H9 (cell line): ENCODE measurements around the gene TMEM98. TPM values are rescaled to one million over a fixed set of nuclear protein-coding genes. Genes with fewer than 3 reads are reported as not detected.

Experiments used
- DNase-seq: peaks from one replicate; pipeline ENCODE4 v3.0.0-alpha.2; 2017
- H2AFZ ChIP-seq: one replicate; pipeline ENCODE4 v1.6.1; 2013; ENCODE audit warnings: mild to moderate bottlenecking, low read length, control low read depth, moderate library complexity
- H2AK5ac ChIP-seq: 2 replicates; pipeline ENCODE4 v1.6.1; 2013; ENCODE audit warnings: low read length, control low read depth, mixed read lengths; ENCODE audit not compliant: insufficient read length
- H2BK120ac ChIP-seq: one replicate; pipeline ENCODE4 v1.6.1; 2013; ENCODE audit warnings: low read depth, mild to moderate bottlenecking, low read length, control low read depth, inconsistent platforms; ENCODE audit not compliant: poor library complexity, severe bottlenecking
- H2BK12ac ChIP-seq: 2 replicates; pipeline ENCODE4 v1.6.1; 2013; ENCODE audit warnings: low read length, control low read depth, mixed read lengths, low read depth; ENCODE audit not compliant: insufficient read length
- H2BK15ac ChIP-seq: 2 replicates; pipeline ENCODE4 v1.6.1; 2013; ENCODE audit warnings: low read depth, low read length, control low read depth
- H2BK20ac ChIP-seq: one replicate; pipeline ENCODE4 v1.6.1; 2013; ENCODE audit warnings: low read depth, mild to moderate bottlenecking, low read length, control low read depth, inconsistent platforms; ENCODE audit not compliant: poor library complexity, severe bottlenecking
- H2BK5ac ChIP-seq: 2 replicates; pipeline ENCODE4 v1.6.1; 2013; ENCODE audit warnings: low read length, control low read depth, mixed read lengths; ENCODE audit not compliant: insufficient read length
- H3K14ac ChIP-seq: 2 replicates; pipeline ENCODE4 v1.6.1; 2013; ENCODE audit warnings: low read length, control low read depth; ENCODE audit not compliant: insufficient read depth
- H3K18ac ChIP-seq: 2 replicates; pipeline ENCODE4 v1.6.1; 2013; ENCODE audit warnings: low read depth, mild to moderate bottlenecking, mixed read lengths, low read length, control low read depth; ENCODE audit not compliant: insufficient read length
- H3K23ac ChIP-seq: 2 replicates; pipeline ENCODE4 v1.6.1; 2013; ENCODE audit warnings: low read length, control low read depth, mixed read lengths, low read depth; ENCODE audit not compliant: insufficient read length
- H3K23me2 ChIP-seq: 2 replicates; pipeline ENCODE4 v1.6.1; 2013; ENCODE audit warnings: low read depth, mild to moderate bottlenecking, mixed read lengths, low read length, control low read depth; ENCODE audit not compliant: insufficient read length, poor library complexity, severe bottlenecking
- H3K27ac ChIP-seq: 2 replicates; pipeline ENCODE4 v1.5.1; 2013; ENCODE audit warnings: low read length, control low read depth, mixed read lengths, low read depth; ENCODE audit not compliant: insufficient read length
- H3K27me3 ChIP-seq: 2 replicates; pipeline ENCODE4 v1.6.1; 2013; ENCODE audit warnings: low read length, control low read depth, inconsistent platforms; ENCODE audit not compliant: insufficient read depth
- H3K4ac ChIP-seq: 2 replicates; pipeline ENCODE4 v1.6.1; 2013; ENCODE audit warnings: low read depth, mild to moderate bottlenecking, control low read depth, inconsistent platforms, low read length, moderate library complexity
- H3K4me1 ChIP-seq: 2 replicates; pipeline ENCODE4 v1.6.1; 2013; ENCODE audit warnings: low read length, control low read depth, inconsistent platforms; ENCODE audit not compliant: insufficient read depth
- H3K4me2 ChIP-seq: 2 replicates; pipeline ENCODE4 v1.6.1; 2013; ENCODE audit warnings: low read length, control low read depth, mixed read lengths; ENCODE audit not compliant: insufficient read length, insufficient read depth
- H3K56ac ChIP-seq: 2 replicates; pipeline ENCODE4 v1.6.1; 2013; ENCODE audit warnings: low read depth, mild to moderate bottlenecking, mixed read lengths, low read length, control low read depth; ENCODE audit not compliant: insufficient read length
- H3K79me1 ChIP-seq: 2 replicates; pipeline ENCODE4 v1.6.1; 2013; ENCODE audit warnings: low read depth, mild to moderate bottlenecking, moderate library complexity, low read length, control low read depth, inconsistent platforms; ENCODE audit not compliant: insufficient read depth, poor library complexity, severe bottlenecking
- H3K79me2 ChIP-seq: 2 replicates; pipeline ENCODE4 v1.6.1; 2013; ENCODE audit warnings: low read length, control low read depth, inconsistent platforms; ENCODE audit not compliant: insufficient read depth
- H3K9ac ChIP-seq: 2 replicates; pipeline ENCODE4 v1.6.1; 2013; ENCODE audit warnings: low read length, control low read depth, mixed read lengths; ENCODE audit not compliant: insufficient read length; ENCODE audit errors: extremely low read depth
- H3K9me3 ChIP-seq: one replicate; pipeline ENCODE4 v1.6.1; 2013; ENCODE audit warnings: low read depth, low read length, inconsistent platforms; ENCODE audit not compliant: control insufficient read depth
- H3T11ph ChIP-seq: one replicate; pipeline ENCODE4 v1.6.1; 2013; ENCODE audit warnings: mild to moderate bottlenecking, low read length, control low read depth, inconsistent platforms
- H4K20me1 ChIP-seq: one replicate; pipeline ENCODE4 v1.6.1; 2013; ENCODE audit not compliant: control insufficient read depth, insufficient read length, insufficient read depth
- H4K5ac ChIP-seq: 2 replicates; pipeline ENCODE4 v1.6.1; 2013; ENCODE audit warnings: low read depth, mild to moderate bottlenecking, mixed read lengths, low read length, control low read depth; ENCODE audit not compliant: insufficient read length
- H4K8ac ChIP-seq: replicated peaks from 2 replicates; pipeline ENCODE4 v1.6.1; 2013; ENCODE audit warnings: low read length, control low read depth, mixed read lengths, low read depth; ENCODE audit not compliant: insufficient read length
- H4K91ac ChIP-seq: 2 replicates; pipeline ENCODE4 v1.6.1; 2013; ENCODE audit warnings: low read depth, mild to moderate bottlenecking, moderate library complexity, mixed read lengths, low read length, control low read depth; ENCODE audit not compliant: insufficient read length
- H3K27ac Mint-ChIP-seq, 3 experiments: 2 replicates in 2 of 3; 3 replicates in 1 of 3; pipeline ENCODE4 v1.8.0; 2020 to 2021; ENCODE audit warnings: mixed read lengths in 3 of 3, mild to moderate bottlenecking in 1 of 3, moderate library complexity in 1 of 3
- H3K27me3 Mint-ChIP-seq: 2 replicates; pipeline ENCODE4 v1.8.0; 2021; ENCODE audit warnings: low read depth, mild to moderate bottlenecking, moderate library complexity, mixed read lengths
- H3K36me3 Mint-ChIP-seq, 3 experiments: 2 replicates in 2 of 3; 3 replicates in 1 of 3; pipeline ENCODE4 v1.8.0; 2020 to 2021; ENCODE audit warnings: low read depth in 3 of 3, mixed read lengths in 3 of 3; ENCODE audit not compliant: insufficient read depth in 1 of 3
- H3K4me1 Mint-ChIP-seq, 2 experiments: 2 replicates each; pipeline ENCODE4 v1.8.0; 2020; ENCODE audit warnings: mixed read lengths in 2 of 2
- H3K4me3 Mint-ChIP-seq, 2 experiments: 2 replicates in 1 of 2; 3 replicates in 1 of 2; pipeline ENCODE4 v1.8.0; 2020 to 2021; ENCODE audit warnings: mild to moderate bottlenecking in 2 of 2, mixed read lengths in 2 of 2, moderate library complexity in 1 of 2
- H3K9me3 Mint-ChIP-seq, 2 experiments: 2 replicates in 1 of 2; 3 replicates in 1 of 2; pipeline ENCODE4 v1.8.0; 2020; ENCODE audit warnings: mild to moderate bottlenecking in 2 of 2, mixed read lengths in 2 of 2, moderate library complexity in 1 of 2
- WGBS: extraction: QIAGEN DNeasy Blood & Tissue Kit; methylation state at CpG from one replicate; pipeline ENCODE4 v1.1.7; 2013; ENCODE audit warnings: missing lambda C conversion rate, low lambda C conversion rate, mixed read lengths; ENCODE audit not compliant: insufficient read length; ENCODE audit errors: extremely low coverage; 5-methylcytosine and 5-hydroxymethylcytosine counted together
- total RNA-seq: library from RNA; stranded (reverse); gene quantifications from 2 replicates; pipeline ENCODE4 v1.2.1, GENCODE V29; 2021
- TF ChIP-seq, protein P1 (sequence below): fragments of 200-600 bp; sonication (generic); conservative IDR thresholded peaks from 3 replicates; pipeline ENCODE4 v1.8.0; 2021; ENCODE audit warnings: antibody characterized with exemption, mild to moderate bottlenecking

The TMEM98 gene
- total RNA-seq, 1 experiment from 2014 or later, result 78.4 TPM

DNA sequence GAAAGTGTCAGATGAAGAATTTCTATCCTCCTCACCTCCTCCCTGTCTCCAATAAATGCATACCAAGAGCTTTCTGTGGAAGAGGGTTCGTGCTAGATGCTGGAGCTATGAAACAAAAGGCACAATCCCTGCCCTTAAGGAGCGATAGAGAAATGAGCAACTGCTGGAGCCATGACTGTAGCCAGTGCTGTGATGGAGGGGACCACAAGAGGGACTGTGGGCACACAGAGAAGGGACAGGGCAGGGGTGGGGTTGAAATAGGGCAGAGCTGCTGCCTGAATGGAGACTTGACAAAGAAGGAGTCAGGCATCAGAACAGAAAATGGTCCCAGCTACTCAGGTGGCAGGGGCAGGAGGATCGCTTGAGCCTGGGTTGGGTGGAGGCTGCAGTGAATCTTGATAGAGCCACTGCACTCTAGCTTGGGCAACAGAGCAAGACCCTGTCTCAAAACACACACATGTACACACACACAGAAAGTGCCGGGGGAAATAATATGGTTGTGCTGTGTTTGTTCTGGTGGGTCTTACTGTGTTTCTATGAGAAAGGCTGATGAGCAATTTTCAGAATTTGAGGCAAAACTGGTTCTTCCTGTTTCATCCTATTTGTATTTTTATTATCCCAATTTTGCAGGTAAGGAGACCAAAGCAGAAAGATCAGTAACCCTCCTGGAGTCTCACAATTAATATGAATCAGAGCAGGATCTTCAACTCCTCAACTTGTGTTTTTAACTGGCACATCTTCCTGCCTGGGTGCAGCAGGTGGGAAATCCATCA lies 16.5 kb downstream of the TMEM98 start:
- no peak overlapping the region for H2BK20ac ChIP-seq
- Mint-ChIP-seq H3K9me3 (no peaks in the 10 kb centered on the region), H3K27me3 (no peaks in the 10 kb centered on the region; the same call in 1 of the 2 replicates), H3K36me3 (peaks cover 16 to 33% (median 26%) of the 10 kb centered on the region in 3 experiments; a peak in 6 of 7 replicates), H3K4me1 (peaks cover 6 to 11% of the 10 kb centered on the region in 2 experiments), H3K4me3 (no peak overlapping the region), H3K27ac (peak overlapping the region in 2 of 3 experiments; percentile 21 to 49; a peak in 2 of 7 replicates)
- no peak overlapping the region for H2BK12ac ChIP-seq
- no peak overlapping the region for H2BK120ac ChIP-seq
- no peak overlapping the region for H2BK5ac ChIP-seq
- H3K18ac ChIP-seq, result no peak overlapping the region
- WGBS, result no CpG with 5 or more reads among the region's 4 CpGs
- no peak overlapping the region for H3K56ac ChIP-seq
- no peaks in the 10 kb centered on the region for H3K27me3 ChIP-seq
- no peak overlapping the region for H3K23ac ChIP-seq
- no peak overlapping the region for H3K14ac ChIP-seq
- no peak overlapping the region for H3K9ac ChIP-seq
- H2AFZ ChIP-seq, result no peak overlapping the region
- TF ChIP-seq, protein P1, sequence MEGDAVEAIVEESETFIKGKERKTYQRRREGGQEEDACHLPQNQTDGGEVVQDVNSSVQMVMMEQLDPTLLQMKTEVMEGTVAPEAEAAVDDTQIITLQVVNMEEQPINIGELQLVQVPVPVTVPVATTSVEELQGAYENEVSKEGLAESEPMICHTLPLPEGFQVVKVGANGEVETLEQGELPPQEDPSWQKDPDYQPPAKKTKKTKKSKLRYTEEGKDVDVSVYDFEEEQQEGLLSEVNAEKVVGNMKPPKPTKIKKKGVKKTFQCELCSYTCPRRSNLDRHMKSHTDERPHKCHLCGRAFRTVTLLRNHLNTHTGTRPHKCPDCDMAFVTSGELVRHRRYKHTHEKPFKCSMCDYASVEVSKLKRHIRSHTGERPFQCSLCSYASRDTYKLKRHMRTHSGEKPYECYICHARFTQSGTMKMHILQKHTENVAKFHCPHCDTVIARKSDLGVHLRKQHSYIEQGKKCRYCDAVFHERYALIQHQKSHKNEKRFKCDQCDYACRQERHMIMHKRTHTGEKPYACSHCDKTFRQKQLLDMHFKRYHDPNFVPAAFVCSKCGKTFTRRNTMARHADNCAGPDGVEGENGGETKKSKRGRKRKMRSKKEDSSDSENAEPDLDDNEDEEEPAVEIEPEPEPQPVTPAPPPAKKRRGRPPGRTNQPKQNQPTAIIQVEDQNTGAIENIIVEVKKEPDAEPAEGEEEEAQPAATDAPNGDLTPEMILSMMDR, result 0 out of 3 replicates have a peak, but pooled peaks have one; percentile 15
- no peaks in the 10 kb centered on the region for H3K79me2 ChIP-seq
- H2AK5ac ChIP-seq, result no peak overlapping the region
- H3K9me3 ChIP-seq, result no peaks in the 10 kb centered on the region
- H3K79me1 ChIP-seq, result no peaks in the 10 kb centered on the region
- no peaks in the 10 kb centered on the region for H3K4me1 ChIP-seq
- H3K27ac ChIP-seq, result no peak overlapping the region
- no peak overlapping the region for H4K5ac ChIP-seq
- no peak overlapping the region for H3K4me2 ChIP-seq
- no peak overlapping the region for H2BK15ac ChIP-seq
- no peak overlapping the region for H4K8ac ChIP-seq
- H3K4ac ChIP-seq, result no peak overlapping the region
- no peak overlapping the region for H4K91ac ChIP-seq
- no peak overlapping the region for H3T11ph ChIP-seq
- no peaks in the 10 kb centered on the region for H3K23me2 ChIP-seq
- H4K20me1 ChIP-seq, result no peaks in the 10 kb centered on the region
- no peak for DNase-seq
